Neutrophil (primary cell): Measurements from ENCODE around the gene RBM4.

Experiments used
- H3K27ac ChIP-seq: fragments of 200-600 bp; sonication (generic); 2 replicates; pipeline ENCODE4 v1.5.1; 2016; ENCODE audit warnings: mild to moderate bottlenecking, moderate library complexity
- H3K27me3 ChIP-seq: fragments of 200-600 bp; sonication (generic); 2 replicates; pipeline ENCODE4 v1.6.0; 2016; ENCODE audit warnings: mild to moderate bottlenecking
- H3K36me3 ChIP-seq: fragments of 200-600 bp; sonication (generic); 2 replicates; pipeline ENCODE4 v1.5.1; 2017
- H3K4me1 ChIP-seq, 2 experiments: fragments of 200-600 bp in 1 of 2; sonication (generic) in 1 of 2; 1 replicate in 1 of 2; 2 replicates in 1 of 2; pipeline versions ENCODE4 v1.5.1 to v1.6.1; 2013 to 2016; ENCODE audit warnings: low read depth in 1 of 2, low read length in 1 of 2, mild to moderate bottlenecking in 1 of 2, moderate library complexity in 1 of 2; ENCODE audit not compliant: control insufficient read depth in 1 of 2, insufficient read depth in 1 of 2
- H3K4me3 ChIP-seq, 2 experiments: fragments of 200-600 bp in 1 of 2; sonication (generic) in 1 of 2; 1 replicate in 1 of 2; 2 replicates in 1 of 2; pipeline ENCODE4 v1.5.1; 2013 to 2016; ENCODE audit warnings: low read depth in 1 of 2, low read length in 1 of 2, mild to moderate bottlenecking in 1 of 2, moderate library complexity in 1 of 2
- H3K9me3 ChIP-seq: fragments of 200-600 bp; sonication (generic); 2 replicates; pipeline ENCODE4 v1.5.1; 2016
- CTCF ChIP-seq: fragments of 200-600 bp; sonication (generic); IDR thresholded peaks from 2 replicates; pipeline ENCODE4 v1.5.1; 2016; ENCODE audit warnings: antibody characterized with exemption

RBM4 gene

GRCh38 chr11:66609721-66610617 is 28.5 kb upstream of the RBM4 start:
- no peaks in the 10 kb centered on the region for H3K4me1 ChIP-seq
- no peak overlapping the region for H3K4me3 ChIP-seq
- H3K9me3 ChIP-seq = no peaks in the 10 kb centered on the region
- H3K27me3 ChIP-seq = no peaks in the 10 kb centered on the region
- no peak for TF ChIP-seq CTCF
- H3K36me3 ChIP-seq = peaks cover 15% of the 10 kb centered on the region
- H3K27ac ChIP-seq = no peak overlapping the region

- peaks cover 6 to 12% of the 10 kb centered on the region in 2 experiments for H3K4me1 ChIP-seq
- no peaks in the 10 kb centered on the region for H3K9me3 ChIP-seq
- no peak overlapping the region for H3K27ac ChIP-seq
- H3K36me3 ChIP-seq = no peaks in the 10 kb centered on the region
- no peaks in the 10 kb centered on the region for H3K27me3 ChIP-seq
- no peak overlapping the region for H3K4me3 ChIP-seq
- TF ChIP-seq CTCF = no peak
These were observed 26.0 kb upstream of the RBM4 start for GRCh38 chr11:66612458-66612857.

- H3K4me1 ChIP-seq = peaks cover 23 to 28% of the 10 kb centered on the region in 2 experiments
- H3K36me3 ChIP-seq = no peaks in the 10 kb centered on the region
- TF ChIP-seq CTCF = no peak
- no peaks in the 10 kb centered on the region for H3K27me3 ChIP-seq
- H3K9me3 ChIP-seq = no peaks in the 10 kb centered on the region
- no peak overlapping the region for H3K4me3 ChIP-seq
- no peak overlapping the region for H3K27ac ChIP-seq
These were observed 24.4 kb upstream of the RBM4 start for GRCh38 chr11:66614073-66614472.

- Histone ChIP-seq H3K27ac (peak within 1 kb of the TSS; percentile 98), H3K9me3 (no peaks in the 10 kb centered on the region), H3K36me3 (no peaks in the 10 kb centered on the region), H3K4me1 (peaks cover 26 to 29% of the 10 kb centered on the region in 2 experiments), H3K27me3 (no peaks in the 10 kb centered on the region), H3K4me3 (peak within 1 kb of the TSS; percentile 88 to 99)
- TF ChIP-seq CTCF = no peak
These were observed 21.9 kb upstream of the RBM4 start, which contains the start of gene RBM14 for GRCh38 chr11:66616379-66617154. Gene RBM14 (plus strand): TSS chr11:66616630. CDS start chr11:66616721, 91 bp downstream.

- Histone ChIP-seq H3K36me3 (no peaks in the 10 kb centered on the region), H3K4me1 (peaks cover 26 to 29% of the 10 kb centered on the region in 2 experiments), H3K4me3 (peak overlapping the region; percentile 88 to 99), H3K9me3 (no peaks in the 10 kb centered on the region), H3K27ac (peak overlapping the region; percentile 98), H3K27me3 (no peaks in the 10 kb centered on the region)
- peak; percentile 21 for TF ChIP-seq CTCF
These were observed 21.2 kb upstream of the RBM4 start for GRCh38 chr11:66617155-66617834.
